Peyer's patch (tissue), 4 donors: Measurements from ENCODE around the gene LST1. TPM values are rescaled to one million over a fixed set of nuclear protein-coding genes. Genes with fewer than 3 reads are reported as not detected.

ENCODE experiments used
- DNase-seq, 3 donors: peaks; one replicate each; pipeline ENCODE4 v3.0.0-alpha.2; 2017 to 2019
- H3K27ac ChIP-seq, 4 donors: fragments of 200-600 bp; sonication (generic); one replicate each; pipeline ENCODE4 v1.5.1; 2016 to 2019
- H3K27me3 ChIP-seq, 2 donors: fragments of 200-600 bp; sonication (generic); one replicate each; pipeline ENCODE4 v1.5.1; 2019
- H3K36me3 ChIP-seq, 3 donors: fragments of 200-600 bp; sonication (generic); one replicate each; pipeline ENCODE4 v1.5.1; 2016 to 2019
- H3K4me1 ChIP-seq, 4 donors: fragments of 200-600 bp; sonication (generic); one replicate each; pipeline ENCODE4 v1.5.1; 2016 to 2019
- H3K4me3 ChIP-seq, 4 donors: fragments of 200-600 bp; sonication (generic); 1 replicate in 3 of 4; 2 replicates in 1 of 4; pipeline ENCODE4 v1.5.1; 2016 to 2019; ENCODE audit warnings: mild to moderate bottlenecking in 1 of 4
- H3K9me3 ChIP-seq, 4 donors: fragments of 200-600 bp; sonication (generic); one replicate each; pipeline ENCODE4 v1.5.1; 2016 to 2019; ENCODE audit warnings: mild to moderate bottlenecking in 1 of 4
- CTCF ChIP-seq, 6 experiments: fragments of 450-650 bp in 4 of 6; fragments of 200-600 bp in 2 of 6; sonication (generic) in 1 of 6; IDR thresholded peaks; one replicate each; pipeline ENCODE4 v1.5.1; 2017 to 2019; ENCODE audit warnings: antibody characterized with exemption in 6 of 6, mild to moderate bottlenecking in 3 of 6, moderate library complexity in 1 of 6
- POLR2A ChIP-seq, 2 donors: fragments of 450-650 bp; IDR thresholded peaks; one replicate each; pipeline ENCODE4 v1.5.1; 2017; ENCODE audit warnings: antibody characterized with exemption in 2 of 2, mild to moderate bottlenecking in 2 of 2, moderate library complexity in 2 of 2
- total RNA-seq, 4 donors: library from RNA; depleted of rRNA; stranded (reverse); fragments of >200 nt; gene quantifications; one replicate each; pipeline ENCODE4 v1.1.0, GENCODE V29; 2016

LST1 gene
- total RNA-seq, 4 donors from 2014 or later: 2.5 to 11.6 TPM; not detected in 2

DNA sequence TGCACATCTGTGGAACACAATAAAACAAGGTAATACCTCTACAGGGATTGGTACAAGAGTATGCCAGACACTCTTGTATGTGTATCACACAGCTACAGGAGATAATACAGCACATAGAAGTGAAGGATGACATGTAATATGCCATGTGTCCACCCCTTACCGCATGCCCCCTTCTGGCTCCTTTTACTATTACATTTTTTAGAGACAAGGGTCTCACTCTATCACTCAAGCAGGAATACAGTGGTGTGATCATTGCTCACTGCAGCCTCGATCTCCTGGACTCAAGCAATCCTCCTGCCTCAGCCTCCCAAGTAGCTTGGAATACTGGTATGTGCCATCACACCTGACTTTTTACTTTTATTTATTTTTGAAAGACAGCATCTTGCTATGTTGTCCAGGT is 10.9 kb downstream of the LST1 start:
- Histone ChIP-seq H3K27ac (peak overlapping the region in 1 of 4 donors; percentile 25), H3K4me1 (peaks cover 0 to 9% (median 3%) of the 10 kb centered on the region in 4 donors), H3K4me3 (no peak overlapping the region), H3K36me3 (no peaks in the 10 kb centered on the region), H3K9me3 (no peaks in the 10 kb centered on the region), H3K27me3 (no peaks in the 10 kb centered on the region)
- DNase-seq: no peak
- TF ChIP-seq CTCF (IDR thresholded peaks at IDR 0.05): peak; percentile 39 to 59 (median 45)
- no peak for TF ChIP-seq POLR2A (IDR thresholded peaks at IDR 0.05)

DNA sequence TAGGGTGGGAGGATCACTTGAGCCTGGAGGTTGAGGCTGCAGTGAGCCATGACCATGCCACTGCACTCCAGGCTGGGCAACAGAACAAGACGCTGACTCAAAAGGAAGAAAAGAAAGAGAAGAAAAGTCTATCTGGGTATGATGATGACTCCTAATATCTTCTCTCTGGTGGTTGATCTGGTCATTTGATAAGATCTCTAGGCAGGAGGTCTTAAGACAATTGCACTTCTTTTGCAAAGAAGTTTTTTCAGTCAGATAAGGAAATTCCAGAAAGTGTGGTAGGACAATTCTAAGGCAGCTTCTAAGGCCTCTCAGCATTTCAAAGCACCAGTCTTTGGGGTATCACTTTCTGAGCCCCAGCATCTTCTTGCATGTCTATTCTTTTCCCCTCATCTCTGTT is 21.2 kb downstream of the LST1 start:
- Histone ChIP-seq H3K27ac (no peak overlapping the region), H3K27me3 (no peaks in the 10 kb centered on the region), H3K9me3 (no peaks in the 10 kb centered on the region), H3K4me1 (no peaks in the 10 kb centered on the region), H3K4me3 (no peak overlapping the region), H3K36me3 (no peaks in the 10 kb centered on the region)
- no peak for DNase-seq
- TF ChIP-seq CTCF (IDR thresholded peaks at IDR 0.05) (no peak), POLR2A (IDR thresholded peaks at IDR 0.05) (no peak)

DNA sequence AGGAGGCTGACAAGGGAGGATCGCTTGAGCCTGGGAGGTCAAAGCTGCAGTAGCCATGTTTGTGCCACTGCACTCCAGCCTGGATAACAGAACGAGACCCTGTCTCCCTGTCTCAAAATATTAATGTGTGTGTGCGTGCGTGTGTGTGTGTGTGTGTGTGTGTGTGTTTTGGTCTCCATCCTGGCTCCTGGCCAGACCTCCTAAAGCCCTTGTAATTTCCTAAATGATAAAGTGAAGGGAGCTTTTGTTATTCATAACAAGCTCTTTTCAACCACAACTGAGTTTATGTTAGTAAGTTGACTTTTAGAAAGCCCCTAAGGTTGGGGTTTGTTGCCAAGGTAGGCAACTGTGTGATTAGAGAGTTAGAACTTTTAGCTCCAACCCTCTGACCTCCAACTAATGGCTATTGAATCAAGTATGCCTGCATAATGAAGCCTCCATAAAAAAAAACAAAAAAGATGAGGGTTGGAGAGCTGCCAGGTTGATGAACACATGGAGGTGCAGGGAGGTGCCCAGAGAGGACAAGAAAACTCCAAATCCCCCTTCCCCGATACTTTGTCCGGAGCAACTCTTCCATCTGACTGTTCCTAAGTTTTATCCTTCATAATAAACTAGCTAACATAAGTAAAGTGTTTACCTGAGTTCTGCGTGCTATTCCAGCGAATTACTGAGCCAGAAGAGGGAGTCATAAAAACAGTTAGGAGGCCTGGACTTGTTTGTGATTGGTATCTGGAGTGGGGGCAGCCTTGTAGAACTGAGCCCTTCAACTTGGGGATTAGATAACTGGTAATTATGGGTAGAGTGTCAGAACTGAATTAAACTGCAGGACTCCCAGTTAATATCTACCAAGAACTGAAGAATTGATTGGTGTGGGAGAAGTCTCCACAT is 23.7 kb downstream of the LST1 start:
- Histone ChIP-seq H3K36me3 (no peaks in the 10 kb centered on the region), H3K9me3 (no peaks in the 10 kb centered on the region), H3K27me3 (no peaks in the 10 kb centered on the region), H3K4me1 (peaks cover 0 to 8% (median 0%) of the 10 kb centered on the region in 4 donors), H3K27ac (no peak overlapping the region), H3K4me3 (no peak overlapping the region)
- TF ChIP-seq POLR2A (IDR thresholded peaks at IDR 0.05): no peak
- TF ChIP-seq CTCF (IDR thresholded peaks at IDR 0.05): no peak
- DNase-seq: no peak

GRCh38 chr6:31610968-31611367 is 24.9 kb downstream of the LST1 start:
- TF ChIP-seq POLR2A (IDR thresholded peaks at IDR 0.05): no peak
- TF ChIP-seq CTCF (IDR thresholded peaks at IDR 0.05): no peak
- no peak overlapping the region for H3K4me3 ChIP-seq
- no peaks in the 10 kb centered on the region for H3K36me3 ChIP-seq
- no peak overlapping the region for H3K27ac ChIP-seq
- DNase-seq: no peak
- no peaks in the 10 kb centered on the region for H3K9me3 ChIP-seq
- no peaks in the 10 kb centered on the region for H3K27me3 ChIP-seq
- peaks cover 0 to 14% (median 7%) of the 10 kb centered on the region in 4 donors for H3K4me1 ChIP-seq

DNA sequence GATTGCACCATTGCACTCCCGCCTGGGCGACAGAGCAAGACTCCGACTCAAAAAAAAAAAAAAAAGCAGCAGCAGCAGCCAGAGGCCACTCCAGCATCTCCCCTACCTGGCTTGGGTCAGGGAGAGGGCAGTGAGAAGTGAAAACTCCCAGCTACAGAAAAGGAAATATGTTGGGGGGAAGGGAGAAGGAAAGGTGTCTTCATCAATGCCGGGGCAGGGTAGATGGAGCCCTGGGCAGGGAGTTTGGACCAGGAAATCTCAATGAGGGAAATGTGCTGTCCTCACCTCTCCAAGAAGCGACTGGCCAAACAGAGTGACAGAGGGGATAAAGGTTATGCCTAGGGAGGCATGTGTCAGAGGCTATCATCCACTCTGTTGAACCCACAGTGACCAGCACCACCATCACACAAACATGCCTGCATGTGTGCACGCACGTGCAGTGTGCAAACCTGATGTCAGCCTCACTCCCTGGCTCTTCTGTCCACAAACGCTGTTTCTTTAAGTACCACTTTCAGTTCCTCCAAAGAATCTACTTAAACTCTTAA is 28.1 kb downstream of the LST1 start:
- Histone ChIP-seq H3K9me3 (no peaks in the 10 kb centered on the region), H3K4me3 (no peak overlapping the region), H3K27ac (peak overlapping the region; percentile 17 to 70 (median 46)), H3K36me3 (no peaks in the 10 kb centered on the region), H3K27me3 (no peaks in the 10 kb centered on the region), H3K4me1 (peaks cover 0 to 14% (median 8%) of the 10 kb centered on the region in 4 donors)
- DNase-seq: no peak
- no peak for TF ChIP-seq CTCF (IDR thresholded peaks at IDR 0.05)
- TF ChIP-seq POLR2A (IDR thresholded peaks at IDR 0.05): no peak
